ENCODE results near the gene ZNF692. TPM values are rescaled to one million over a fixed set of nuclear protein-coding genes. Genes with fewer than 3 reads are reported as not detected.
"Not testable (repeated sequence)": the region's sequence is repeated elsewhere in the genome, so short reads cannot be mapped to it uniquely, and the experiment has no call there.

Gene ZNF692
- total RNA-seq, 8 experiments from 2014 or later = 20.9 to 67.7 (median 45.3) TPM

GRCh38 chr1:248891758-248892157 lies 32.9 kb upstream of the ZNF692 start:
- 60 to 100% (median 91%) methylated on average over 1 to 2 of the region's 2 CpGs for WGBS, 10 experiments
- no peaks in the 10 kb centered on the region for H3K4me1 ChIP-seq (replicated peaks in 1 of 2)
- no peak for ATAC-seq (replicated peaks in 6 of 8)
- H3K4me3 ChIP-seq = no peak overlapping the region
- in situ Hi-C loops (cut with MboI; ENCODE audit: low pct_unique_long_range_greater_than_20kb in 2 of 9, low sequenced_read_pairs in 9 of 9, unreplicated experiment in 9 of 9) = no loop called here
- no peak overlapping the region for H3K27ac ChIP-seq

- no peak overlapping the region for H3K4me3 ChIP-seq
- in situ Hi-C loops (cut with MboI; ENCODE audit: low pct_unique_long_range_greater_than_20kb in 2 of 9, low sequenced_read_pairs in 9 of 9, unreplicated experiment in 9 of 9) = no loop called here
- WGBS, 10 experiments = 60 to 96% (median 82%) methylated on average over 1 to 7 of the region's 9 CpGs; no CpG with 5 or more reads in 4 of the 10 experiments
- H3K4me1 ChIP-seq (replicated peaks in 1 of 2) = peaks cover 0 to 2% of the 10 kb centered on the region in 2 donors
- no peak overlapping the region for H3K27ac ChIP-seq
- peak in 1 of 8 experiments; percentile 68 for ATAC-seq (replicated peaks in 6 of 8)
Measured at GRCh38 chr1:248890549-248891498, 31.9 kb upstream of the ZNF692 start.

GRCh38 chr1:248889914-248890243 lies 31.0 kb upstream of the ZNF692 start:
- whole genome bisulfite sequencing, 10 experiments = 76 to 100% (median 88%) methylated on average over 2 to 7 of the region's 10 CpGs; no CpG with 5 or more reads in 4 of the 10 experiments
- H3K27ac ChIP-seq; H3K4me3 ChIP-seq; in situ Hi-C loops (cut with MboI; ENCODE audit: low pct_unique_long_range_greater_than_20kb in 2 of 9, low sequenced_read_pairs in 9 of 9, unreplicated experiment in 9 of 9); ATAC-seq (replicated peaks in 6 of 8); H3K4me1 ChIP-seq (replicated peaks in 1 of 2): not testable (repeated sequence)

- Histone ChIP-seq H3K4me1 (replicated peaks in 1 of 2) (peaks cover 0 to 2% of the 10 kb centered on the region in 2 donors), H3K27ac (no peak overlapping the region), H3K4me3 (no peak overlapping the region)
- WGBS, 10 experiments = 0 to 20% (median 10%) methylated on average over 1 of the region's 1 CpG; no CpG with 5 or more reads in 2 of the 10 experiments
- in situ Hi-C loops (cut with MboI; ENCODE audit: low pct_unique_long_range_greater_than_20kb in 2 of 9, low sequenced_read_pairs in 9 of 9, unreplicated experiment in 9 of 9) = no loop called here
- peak in 3 of 8 experiments; percentile 28 to 63 (median 57) for ATAC-seq (replicated peaks in 6 of 8)
Measured at GRCh38 chr1:248886237-248886895, 27.5 kb upstream of the ZNF692 start.

- H3K4me3 ChIP-seq = no peak overlapping the region
- peak in 3 of 8 experiments; percentile 64 to 83 (median 66) for ATAC-seq (replicated peaks in 6 of 8)
- no peak overlapping the region for H3K27ac ChIP-seq
- WGBS, 10 experiments = 40 to 71% (median 54%) methylated on average over 1 of the region's 1 CpG; no CpG with 5 or more reads in 2 of the 10 experiments
- peaks cover 0 to 2% of the 10 kb centered on the region in 2 donors for H3K4me1 ChIP-seq (replicated peaks in 1 of 2)
- in situ Hi-C loops (cut with MboI; ENCODE audit: low pct_unique_long_range_greater_than_20kb in 2 of 9, low sequenced_read_pairs in 9 of 9, unreplicated experiment in 9 of 9) = no loop called here
Measured at GRCh38 chr1:248885646-248886045, 26.8 kb upstream of the ZNF692 start.

GRCh38 chr1:248884632-248885295 lies 25.9 kb upstream of the ZNF692 start:
- ATAC-seq (replicated peaks in 6 of 8) = peak in 1 of 8 experiments; percentile 18

GRCh38 chr1:248882427-248882826 lies 23.5 kb upstream of the ZNF692 start:
- H3K4me1 ChIP-seq (replicated peaks in 1 of 2); ATAC-seq (replicated peaks in 6 of 8); H3K4me3 ChIP-seq; in situ Hi-C loops (cut with MboI; ENCODE audit: low pct_unique_long_range_greater_than_20kb in 2 of 9, low sequenced_read_pairs in 9 of 9, unreplicated experiment in 9 of 9); H3K27ac ChIP-seq: not testable (repeated sequence)
- WGBS, 10 experiments = 17 to 100% (median 80%) methylated on average over 1 to 2 of the region's 7 CpGs; no CpG with 5 or more reads in 5 of the 10 experiments

More at GRCh38 chr1:248884632-248885295, 25.9 kb upstream of the ZNF692 start:
- no peak overlapping the region for H3K27ac ChIP-seq
- no peak overlapping the region for H3K4me3 ChIP-seq
- peaks cover 0 to 2% of the 10 kb centered on the region in 2 donors for H3K4me1 ChIP-seq (replicated peaks in 1 of 2)
- in situ Hi-C loops (cut with MboI; ENCODE audit: low pct_unique_long_range_greater_than_20kb in 2 of 9, low sequenced_read_pairs in 9 of 9, unreplicated experiment in 9 of 9) = no loop called here
- WGBS, 10 experiments = 0 to 100% (median 57%) methylated on average over 1 of the region's 1 CpG; no CpG with 5 or more reads in 1 of the 10 experiments

- 0 to 100% (median 82%) methylated on average over 1 of the region's 1 CpG; no CpG with 5 or more reads in 3 of the 10 experiments for WGBS, 10 experiments
- H3K4me1 ChIP-seq (replicated peaks in 1 of 2) = no peaks in the 10 kb centered on the region
- no peak for ATAC-seq (replicated peaks in 6 of 8)
- H3K4me3 ChIP-seq = no peak overlapping the region
- H3K27ac ChIP-seq = no peak overlapping the region
- in situ Hi-C loops (cut with MboI; ENCODE audit: low pct_unique_long_range_greater_than_20kb in 2 of 9, low sequenced_read_pairs in 9 of 9, unreplicated experiment in 9 of 9) = no loop called here
Measured at GRCh38 chr1:248881261-248881660, 22.4 kb upstream of the ZNF692 start.

GRCh38 chr1:248873993-248874533 lies 15.2 kb upstream of the ZNF692 start:
- ATAC-seq (replicated peaks in 6 of 8) = peak; percentile 58 to 79 (median 70)
- in situ Hi-C loops (cut with MboI; ENCODE audit: low pct_unique_long_range_greater_than_20kb in 2 of 9, low sequenced_read_pairs in 9 of 9, unreplicated experiment in 9 of 9) = no loop called here
- WGBS, 10 experiments = 0 to 13% (median 6%) methylated on average over 3 to 22 of the region's 23 CpGs; no CpG with 5 or more reads in 2 of the 10 experiments
- Histone ChIP-seq H3K4me1 (replicated peaks in 1 of 2) (no peaks in the 10 kb centered on the region), H3K27ac (peak overlapping the region; percentile 83 to 86), H3K4me3 (peak overlapping the region; percentile 56 to 73 (median 65))

- Histone ChIP-seq H3K4me1 (replicated peaks in 1 of 2) (no peaks in the 10 kb centered on the region), H3K27ac (peak overlapping the region; percentile 83 to 86), H3K4me3 (peak overlapping the region; percentile 56 to 73 (median 65))
- 0 to 3% (median 0%) methylated on average over 3 to 33 of the region's 41 CpGs; no CpG with 5 or more reads in 3 of the 10 experiments for WGBS, 10 experiments
- peak; percentile 78 to 92 (median 88) for ATAC-seq (replicated peaks in 6 of 8)
- in situ Hi-C loops (cut with MboI; ENCODE audit: low pct_unique_long_range_greater_than_20kb in 2 of 9, low sequenced_read_pairs in 9 of 9, unreplicated experiment in 9 of 9) = no loop called here
Measured at GRCh38 chr1:248873409-248873992, 14.6 kb upstream of the ZNF692 start.

- WGBS, 10 experiments = 0 to 6% (median 2%) methylated on average over 5 to 21 of the region's 31 CpGs; no CpG with 5 or more reads in 1 of the 10 experiments
- H3K4me1 ChIP-seq (replicated peaks in 1 of 2) = no peaks in the 10 kb centered on the region
- H3K27ac ChIP-seq = peak overlapping the region; percentile 70 to 83
- in situ Hi-C loops (cut with MboI; ENCODE audit: low pct_unique_long_range_greater_than_20kb in 2 of 9, low sequenced_read_pairs in 9 of 9, unreplicated experiment in 9 of 9) = no loop called here
- ATAC-seq (replicated peaks in 6 of 8) = peak; percentile 50 to 71 (median 56)
- peak overlapping the region; percentile 56 to 73 (median 65) for H3K4me3 ChIP-seq
Measured at GRCh38 chr1:248872752-248873408, 14.0 kb upstream of the ZNF692 start.
